A549 (cell line): Measurements from ENCODE around the gene RSPH10B.
"Not testable (repeated sequence)": the region's sequence is repeated elsewhere in the genome, so short reads cannot be mapped to it uniquely, and the experiment has no call there.

ENCODE experiments used
- POLR2A ChIP-seq: IDR thresholded peaks from 2 replicates; pipeline ENCODE4 v1.6.1; 2012; ENCODE audit warnings: mild to moderate bottlenecking, low read length
- SREBF2 ChIP-seq: fragments of 450-650 bp; IDR thresholded peaks from 2 replicates; pipeline ENCODE4 v1.6.1; 2014; ENCODE audit warnings: mild to moderate bottlenecking, moderate library complexity
- TF ChIP-seq, protein P1 (sequence below): fragments of >200 bp; sonication (Bioruptor Twin); formaldehyde crosslinking; IDR thresholded peaks from 3 replicates; pipeline ENCODE4 v1.5.1; 2016
- TF ChIP-seq, protein P2 (sequence below): fragments of >200 bp; sonication (Bioruptor Twin); formaldehyde crosslinking; IDR thresholded peaks from 3 replicates; pipeline ENCODE4 v1.6.1; 2016
- TF ChIP-seq, protein P3 (sequence below): IDR thresholded peaks from 2 replicates; pipeline ENCODE4 v1.6.1; 2012
- TF ChIP-seq, protein P4 (sequence below): fragments of 200-600 bp; sonication (generic); IDR thresholded peaks from 2 replicates; pipeline ENCODE4 v1.6.1; 2016; ENCODE audit warnings: antibody characterized with exemption, mild to moderate bottlenecking, moderate library complexity

DNA sequence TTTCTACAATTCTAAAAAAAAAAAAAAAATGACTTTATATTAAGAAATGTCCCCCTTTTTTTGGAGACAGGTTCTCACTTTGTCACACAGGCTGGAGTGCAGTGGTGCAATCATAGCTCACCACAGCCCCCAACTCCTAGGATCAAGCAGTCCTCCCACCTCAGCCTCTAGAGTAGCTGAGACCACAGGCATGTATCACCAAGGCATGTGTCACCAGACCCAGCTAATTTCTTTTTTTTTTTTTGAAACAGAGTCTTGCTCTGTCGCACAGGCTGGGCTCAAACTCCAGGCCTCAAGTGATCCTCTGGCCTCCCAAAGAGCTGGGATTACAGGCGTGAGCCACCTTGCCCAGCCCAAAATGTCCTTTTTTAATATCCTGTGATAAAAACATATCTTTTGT is 46.3 kb downstream of the RSPH10B start:
- TF ChIP-seq, protein P1, sequence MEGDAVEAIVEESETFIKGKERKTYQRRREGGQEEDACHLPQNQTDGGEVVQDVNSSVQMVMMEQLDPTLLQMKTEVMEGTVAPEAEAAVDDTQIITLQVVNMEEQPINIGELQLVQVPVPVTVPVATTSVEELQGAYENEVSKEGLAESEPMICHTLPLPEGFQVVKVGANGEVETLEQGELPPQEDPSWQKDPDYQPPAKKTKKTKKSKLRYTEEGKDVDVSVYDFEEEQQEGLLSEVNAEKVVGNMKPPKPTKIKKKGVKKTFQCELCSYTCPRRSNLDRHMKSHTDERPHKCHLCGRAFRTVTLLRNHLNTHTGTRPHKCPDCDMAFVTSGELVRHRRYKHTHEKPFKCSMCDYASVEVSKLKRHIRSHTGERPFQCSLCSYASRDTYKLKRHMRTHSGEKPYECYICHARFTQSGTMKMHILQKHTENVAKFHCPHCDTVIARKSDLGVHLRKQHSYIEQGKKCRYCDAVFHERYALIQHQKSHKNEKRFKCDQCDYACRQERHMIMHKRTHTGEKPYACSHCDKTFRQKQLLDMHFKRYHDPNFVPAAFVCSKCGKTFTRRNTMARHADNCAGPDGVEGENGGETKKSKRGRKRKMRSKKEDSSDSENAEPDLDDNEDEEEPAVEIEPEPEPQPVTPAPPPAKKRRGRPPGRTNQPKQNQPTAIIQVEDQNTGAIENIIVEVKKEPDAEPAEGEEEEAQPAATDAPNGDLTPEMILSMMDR: not testable (repeated sequence)
- not testable (repeated sequence) for TF ChIP-seq POLR2A, SREBF2
- TF ChIP-seq, protein P2, sequence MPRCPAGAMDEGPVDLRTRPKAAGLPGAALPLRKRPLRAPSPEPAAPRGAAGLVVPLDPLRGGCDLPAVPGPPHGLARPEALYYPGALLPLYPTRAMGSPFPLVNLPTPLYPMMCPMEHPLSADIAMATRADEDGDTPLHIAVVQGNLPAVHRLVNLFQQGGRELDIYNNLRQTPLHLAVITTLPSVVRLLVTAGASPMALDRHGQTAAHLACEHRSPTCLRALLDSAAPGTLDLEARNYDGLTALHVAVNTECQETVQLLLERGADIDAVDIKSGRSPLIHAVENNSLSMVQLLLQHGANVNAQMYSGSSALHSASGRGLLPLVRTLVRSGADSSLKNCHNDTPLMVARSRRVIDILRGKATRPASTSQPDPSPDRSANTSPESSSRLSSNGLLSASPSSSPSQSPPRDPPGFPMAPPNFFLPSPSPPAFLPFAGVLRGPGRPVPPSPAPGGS: not testable (repeated sequence)
- TF ChIP-seq, protein P3, sequence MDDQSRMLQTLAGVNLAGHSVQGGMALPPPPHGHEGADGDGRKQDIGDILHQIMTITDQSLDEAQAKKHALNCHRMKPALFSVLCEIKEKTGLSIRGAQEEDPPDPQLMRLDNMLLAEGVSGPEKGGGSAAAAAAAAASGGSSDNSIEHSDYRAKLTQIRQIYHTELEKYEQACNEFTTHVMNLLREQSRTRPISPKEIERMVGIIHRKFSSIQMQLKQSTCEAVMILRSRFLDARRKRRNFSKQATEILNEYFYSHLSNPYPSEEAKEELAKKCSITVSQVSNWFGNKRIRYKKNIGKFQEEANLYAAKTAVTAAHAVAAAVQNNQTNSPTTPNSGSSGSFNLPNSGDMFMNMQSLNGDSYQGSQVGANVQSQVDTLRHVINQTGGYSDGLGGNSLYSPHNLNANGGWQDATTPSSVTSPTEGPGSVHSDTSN: not testable (repeated sequence)
- TF ChIP-seq, protein P4, sequence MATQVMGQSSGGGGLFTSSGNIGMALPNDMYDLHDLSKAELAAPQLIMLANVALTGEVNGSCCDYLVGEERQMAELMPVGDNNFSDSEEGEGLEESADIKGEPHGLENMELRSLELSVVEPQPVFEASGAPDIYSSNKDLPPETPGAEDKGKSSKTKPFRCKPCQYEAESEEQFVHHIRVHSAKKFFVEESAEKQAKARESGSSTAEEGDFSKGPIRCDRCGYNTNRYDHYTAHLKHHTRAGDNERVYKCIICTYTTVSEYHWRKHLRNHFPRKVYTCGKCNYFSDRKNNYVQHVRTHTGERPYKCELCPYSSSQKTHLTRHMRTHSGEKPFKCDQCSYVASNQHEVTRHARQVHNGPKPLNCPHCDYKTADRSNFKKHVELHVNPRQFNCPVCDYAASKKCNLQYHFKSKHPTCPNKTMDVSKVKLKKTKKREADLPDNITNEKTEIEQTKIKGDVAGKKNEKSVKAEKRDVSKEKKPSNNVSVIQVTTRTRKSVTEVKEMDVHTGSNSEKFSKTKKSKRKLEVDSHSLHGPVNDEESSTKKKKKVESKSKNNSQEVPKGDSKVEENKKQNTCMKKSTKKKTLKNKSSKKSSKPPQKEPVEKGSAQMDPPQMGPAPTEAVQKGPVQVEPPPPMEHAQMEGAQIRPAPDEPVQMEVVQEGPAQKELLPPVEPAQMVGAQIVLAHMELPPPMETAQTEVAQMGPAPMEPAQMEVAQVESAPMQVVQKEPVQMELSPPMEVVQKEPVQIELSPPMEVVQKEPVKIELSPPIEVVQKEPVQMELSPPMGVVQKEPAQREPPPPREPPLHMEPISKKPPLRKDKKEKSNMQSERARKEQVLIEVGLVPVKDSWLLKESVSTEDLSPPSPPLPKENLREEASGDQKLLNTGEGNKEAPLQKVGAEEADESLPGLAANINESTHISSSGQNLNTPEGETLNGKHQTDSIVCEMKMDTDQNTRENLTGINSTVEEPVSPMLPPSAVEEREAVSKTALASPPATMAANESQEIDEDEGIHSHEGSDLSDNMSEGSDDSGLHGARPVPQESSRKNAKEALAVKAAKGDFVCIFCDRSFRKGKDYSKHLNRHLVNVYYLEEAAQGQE: not testable (repeated sequence)
